RWPE1 (cell line): Measurements from ENCODE around the gene FREM1.
"Not testable (repeated sequence)": the region's sequence is repeated elsewhere in the genome, so short reads cannot be mapped to it uniquely, and the experiment has no call there.

Source experiments
- CTCF ChIA-PET: fragments of 350-600 bp; sonication (Branson Sonifier 250); formaldehyde crosslinking; extraction: SDS; loops from one replicate; lab custom pipeline; 2021; lab: Yijun Ruan, JAX
- POLR2A ChIA-PET: fragments of 400-600 bp; formaldehyde crosslinking; extraction: SDS; loops from one replicate; lab custom pipeline; 2020; ENCODE audit warnings: antibody characterized with exemption; ENCODE audit not compliant: low non-redundant PET; lab: Yijun Ruan, JAX
- DNase-seq: peaks from one replicate; pipeline ENCODE4 v3.0.0; 2012; ENCODE audit warnings: low spot score
- H3K27ac ChIP-seq: fragments of 450-650 bp; 2 replicates; pipeline ENCODE4 v1.5.1; 2017
- TF ChIP-seq, protein P1 (sequence below): fragments of 450-650 bp; conservative IDR thresholded peaks from 2 replicates; pipeline ENCODE4 v1.5.1; 2017; ENCODE audit warnings: low read depth, mild to moderate bottlenecking

The FREM1 gene

DNA sequence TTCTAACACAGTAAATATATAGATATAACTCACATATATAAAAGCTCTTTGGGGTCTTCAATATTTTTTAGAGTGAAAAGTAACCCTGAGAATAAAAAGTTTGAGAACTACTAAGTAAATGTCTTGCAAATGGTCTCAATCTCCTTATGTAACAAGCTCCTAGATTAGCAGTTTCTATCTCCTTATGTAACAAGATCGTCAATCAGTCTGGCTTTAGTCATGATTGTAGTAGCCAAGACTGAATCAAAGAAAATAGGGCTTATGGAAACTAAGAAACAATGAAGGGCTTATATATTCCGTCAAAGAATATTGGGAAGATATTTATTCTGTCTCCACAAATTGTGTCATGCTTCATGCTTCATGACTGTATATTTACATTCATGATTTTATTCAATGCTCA is 22.4 kb upstream of the FREM1 start:
- CTCF ChIA-PET = no interaction called here
- TF ChIP-seq, protein P1, sequence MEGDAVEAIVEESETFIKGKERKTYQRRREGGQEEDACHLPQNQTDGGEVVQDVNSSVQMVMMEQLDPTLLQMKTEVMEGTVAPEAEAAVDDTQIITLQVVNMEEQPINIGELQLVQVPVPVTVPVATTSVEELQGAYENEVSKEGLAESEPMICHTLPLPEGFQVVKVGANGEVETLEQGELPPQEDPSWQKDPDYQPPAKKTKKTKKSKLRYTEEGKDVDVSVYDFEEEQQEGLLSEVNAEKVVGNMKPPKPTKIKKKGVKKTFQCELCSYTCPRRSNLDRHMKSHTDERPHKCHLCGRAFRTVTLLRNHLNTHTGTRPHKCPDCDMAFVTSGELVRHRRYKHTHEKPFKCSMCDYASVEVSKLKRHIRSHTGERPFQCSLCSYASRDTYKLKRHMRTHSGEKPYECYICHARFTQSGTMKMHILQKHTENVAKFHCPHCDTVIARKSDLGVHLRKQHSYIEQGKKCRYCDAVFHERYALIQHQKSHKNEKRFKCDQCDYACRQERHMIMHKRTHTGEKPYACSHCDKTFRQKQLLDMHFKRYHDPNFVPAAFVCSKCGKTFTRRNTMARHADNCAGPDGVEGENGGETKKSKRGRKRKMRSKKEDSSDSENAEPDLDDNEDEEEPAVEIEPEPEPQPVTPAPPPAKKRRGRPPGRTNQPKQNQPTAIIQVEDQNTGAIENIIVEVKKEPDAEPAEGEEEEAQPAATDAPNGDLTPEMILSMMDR = no peak
- no peak for DNase-seq
- POLR2A ChIA-PET = no interaction called here
- H3K27ac ChIP-seq = no peak overlapping the region

DNA sequence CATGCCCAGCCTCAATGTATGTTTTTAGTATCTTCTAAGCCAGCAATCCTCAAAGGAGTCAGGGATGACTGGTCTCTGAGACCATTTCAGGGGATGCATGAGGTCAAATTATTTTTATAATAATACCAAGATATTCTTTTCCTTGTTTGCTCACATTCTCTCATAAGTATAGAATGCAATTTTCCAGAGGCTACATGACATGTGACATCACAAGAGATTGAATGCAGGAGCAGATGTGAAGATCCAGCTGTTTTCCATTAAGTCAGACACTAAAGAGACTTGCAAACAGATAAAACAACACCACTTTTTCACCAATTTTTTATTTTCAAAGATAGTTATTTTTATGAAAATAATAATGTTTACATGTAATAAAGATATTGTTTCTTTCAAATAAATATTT is 22.0 kb upstream of the FREM1 start:
- no peak for DNase-seq
- TF ChIP-seq, protein P1 = no peak
- no peak overlapping the region for H3K27ac ChIP-seq
- ChIA-PET POLR2A (no interaction called here), CTCF (no interaction called here)

DNA sequence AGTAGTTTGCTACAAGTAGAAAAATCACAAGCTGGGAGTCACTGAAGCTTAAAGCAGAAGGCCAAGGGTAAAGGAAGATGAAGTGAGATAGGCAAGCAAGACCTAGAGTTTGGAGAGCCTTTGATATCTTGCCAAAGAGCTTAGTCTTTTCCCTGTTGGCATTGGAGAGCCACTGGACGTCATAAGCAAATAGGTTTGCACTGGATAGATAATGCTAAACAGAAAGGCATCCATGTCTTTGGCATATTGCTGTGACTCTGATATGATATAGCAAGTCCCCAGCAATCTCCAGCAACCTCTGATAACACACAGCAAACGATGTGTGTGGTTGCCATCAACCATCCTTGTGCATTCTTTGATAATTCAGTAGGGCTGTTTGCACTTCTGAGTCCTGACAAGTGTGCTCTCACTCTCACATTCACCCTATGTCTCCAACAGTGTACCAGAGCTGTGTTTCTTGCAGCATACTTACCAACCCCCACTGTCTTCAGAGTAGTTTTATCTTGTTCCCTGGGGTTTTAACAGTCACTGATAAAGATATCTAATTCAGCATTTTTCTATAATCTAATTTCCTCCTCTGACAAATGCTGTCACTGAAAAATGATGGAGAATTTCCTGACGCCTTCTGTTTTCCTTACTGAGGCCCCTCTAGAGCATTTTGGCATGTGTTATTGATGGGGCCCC is 16.9 kb upstream of the FREM1 start:
- ChIA-PET POLR2A (no interaction called here), CTCF (no interaction called here)
- no peak for DNase-seq
- TF ChIP-seq, protein P1 = no peak
- no peak overlapping the region for H3K27ac ChIP-seq

DNA sequence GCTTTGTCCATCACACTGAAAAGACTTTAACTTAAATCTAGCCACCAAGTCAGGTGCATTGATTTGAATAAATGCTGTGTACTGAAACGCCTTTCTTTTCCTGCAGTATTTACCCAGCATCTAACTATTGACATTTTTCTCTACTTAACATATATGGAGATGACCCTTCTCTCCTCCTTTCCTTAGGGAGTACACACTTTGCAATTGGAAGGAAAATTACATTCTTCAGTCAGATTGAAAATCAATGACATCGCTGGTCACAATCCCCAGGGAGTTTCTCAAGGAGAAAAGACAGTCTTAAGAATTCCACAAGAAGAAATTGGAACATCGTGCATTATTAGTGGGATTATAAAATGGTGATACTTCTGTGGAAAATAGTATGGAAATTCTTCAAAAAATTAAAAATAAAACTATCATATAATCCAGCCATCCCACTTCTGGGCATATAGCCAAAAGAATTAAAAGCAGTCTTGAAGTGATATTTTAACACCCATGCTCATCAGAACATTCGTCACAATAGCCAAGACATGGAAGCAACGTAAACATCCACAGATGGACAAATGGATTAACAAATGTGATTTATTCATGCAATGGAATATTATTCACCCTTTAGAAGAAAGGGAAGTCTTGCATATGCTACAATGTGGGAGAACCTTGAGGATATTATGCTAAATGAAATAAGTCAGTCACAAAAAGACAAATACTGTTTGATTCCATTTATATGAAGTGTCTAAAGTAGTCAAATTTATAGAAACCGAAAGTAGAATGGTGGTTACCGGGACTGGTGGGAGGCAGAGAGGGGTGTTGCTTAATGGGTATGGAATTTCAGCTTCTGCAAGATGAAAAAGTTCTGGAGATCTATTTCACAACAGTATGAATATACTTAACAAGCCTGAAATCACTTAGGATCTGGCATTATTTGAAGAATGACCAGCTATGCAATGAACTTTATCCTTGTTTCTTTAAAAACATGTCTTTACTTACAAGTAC is 14.3 kb upstream of the FREM1 start:
- TF ChIP-seq, protein P1 = no peak
- ChIA-PET CTCF (interaction anchor here (1.1 kb wide), 1 partner anchor 10 kb away, joined by 4 read pairs; no protein-coding TSS in a partner anchor), POLR2A (no interaction called here)
- H3K27ac ChIP-seq = no peak overlapping the region
- DNase-seq = no peak

GRCh38 chr9:14923701-14924100 is 13.5 kb upstream of the FREM1 start:
- H3K27ac ChIP-seq = no peak overlapping the region
- no peak for DNase-seq
- TF ChIP-seq, protein P1 = no peak
- POLR2A ChIA-PET = no interaction called here
- CTCF ChIA-PET = no interaction called here

GRCh38 chr9:14920805-14921204 is 10.6 kb upstream of the FREM1 start:
- CTCF ChIA-PET, DNase-seq, POLR2A ChIA-PET, H3K27ac ChIP-seq: not testable (repeated sequence)
